ENCODE results near the gene PHAF1. TPM values are rescaled to one million over a fixed set of nuclear protein-coding genes. Genes with fewer than 3 reads are reported as not detected.

Gene PHAF1
- total and polyA plus RNA-seq, 2 donors (not counting 1 experiment from before 2014, with no cell fraction given) = 18.8 to 20.7 TPM

GRCh38 chr16:67169642-67170167 is 60.0 kb downstream of the PHAF1 start:
- POLR2A ChIA-PET = no interaction called here
- ATAC-seq (ENCODE audit: low read depth) = no peak
- H3K9me3 Mint-ChIP-seq (ENCODE audit: insufficient read depth) = no peaks in the 10 kb centered on the region
- Histone ChIP-seq H3K4me3 (ENCODE audit: control extremely low read depth in 1 of 5, extremely low read depth in 1 of 5, insufficient read depth in 1 of 5, low read depth in 2 of 5, low read length in 4 of 5) (peak overlapping the region in 2 of 5 experiments; percentile 23 to 33), H2AFZ (ENCODE audit: insufficient read depth, low read depth, low read length, poor library complexity, severe bottlenecking) (peak overlapping the region; percentile 33), H3K27ac (ENCODE audit: low read length in 2 of 2) (no peak overlapping the region), H3K27me3 (replicated peaks in 1 of 4; ENCODE audit: control extremely low read depth in 1 of 4, control insufficient read depth in 3 of 4, insufficient read depth in 4 of 4, low read length in 3 of 4) (peaks cover 0 to 98% (median 69%) of the 10 kb centered on the region in 4 experiments), H3K4me1 (ENCODE audit: control insufficient read depth in 2 of 2, insufficient read depth in 2 of 2, low read length in 2 of 2) (peaks cover 46 to 54% of the 10 kb centered on the region in 2 donors), H3K9ac (ENCODE audit: low read length) (peak overlapping the region; percentile 48), H3K79me2 (ENCODE audit: control insufficient read depth, insufficient read depth, low read length) (no peaks in the 10 kb centered on the region), H3K36me3 (replicated peaks in 1 of 2; ENCODE audit: control extremely low read depth in 1 of 2, control insufficient read depth in 1 of 2, extremely low read depth in 1 of 2, insufficient read depth in 2 of 2, low read length in 1 of 2) (no peaks in the 10 kb centered on the region), H4K20me1 (ENCODE audit: control insufficient read depth, insufficient read depth, low read length, poor library complexity, severe bottlenecking) (peaks cover 6% of the 10 kb centered on the region), H3K9me3 (ENCODE audit: control extremely low read depth in 1 of 3, control insufficient read depth in 2 of 3, insufficient read depth in 1 of 3, low read length in 2 of 3) (peaks cover 0 to 38% (median 0%) of the 10 kb centered on the region in 3 donors), H3K4me2 (replicated peaks; ENCODE audit: low read depth, low read length, poor library complexity, severe bottlenecking) (peak overlapping the region; percentile 75)
- intact Hi-C loops (cut with micrococcal nuclease) = no loop called here
- peaks cover 39% of the 10 kb centered on the region for H3K4me1 Mint-ChIP-seq
- peak; percentile 48 for DNase-seq
- WGBS (ENCODE audit: insufficient coverage) = 11% methylated on average over 20 of the region's 24 CpGs
- CTCF ChIA-PET = interaction anchor here (0.8 to 3.2 kb wide), 7 partner anchors 10 to 142 kb away, joined by 3 to 11 read pairs (median 5); partner anchors contain the start of genes B3GNT9, FBXL8 and TRADD
- no peak for TF ChIP-seq EZH2 (IDR thresholded peaks at IDR 0.05; ENCODE audit: borderline replicate concordance, insufficient read depth, low read depth, low read length, poor library complexity, severe bottlenecking)
- TF ChIP-seq CTCF (IDR thresholded peaks at IDR 0.05) = peak; percentile 49
- H3K27me3 Mint-ChIP-seq = peaks cover 65% of the 10 kb centered on the region
- H3K4me3 Mint-ChIP-seq = peak overlapping the region; percentile 54
- no peak overlapping the region for H3K27ac Mint-ChIP-seq
